Measurements from ENCODE around the gene HOXD13.

DNA sequence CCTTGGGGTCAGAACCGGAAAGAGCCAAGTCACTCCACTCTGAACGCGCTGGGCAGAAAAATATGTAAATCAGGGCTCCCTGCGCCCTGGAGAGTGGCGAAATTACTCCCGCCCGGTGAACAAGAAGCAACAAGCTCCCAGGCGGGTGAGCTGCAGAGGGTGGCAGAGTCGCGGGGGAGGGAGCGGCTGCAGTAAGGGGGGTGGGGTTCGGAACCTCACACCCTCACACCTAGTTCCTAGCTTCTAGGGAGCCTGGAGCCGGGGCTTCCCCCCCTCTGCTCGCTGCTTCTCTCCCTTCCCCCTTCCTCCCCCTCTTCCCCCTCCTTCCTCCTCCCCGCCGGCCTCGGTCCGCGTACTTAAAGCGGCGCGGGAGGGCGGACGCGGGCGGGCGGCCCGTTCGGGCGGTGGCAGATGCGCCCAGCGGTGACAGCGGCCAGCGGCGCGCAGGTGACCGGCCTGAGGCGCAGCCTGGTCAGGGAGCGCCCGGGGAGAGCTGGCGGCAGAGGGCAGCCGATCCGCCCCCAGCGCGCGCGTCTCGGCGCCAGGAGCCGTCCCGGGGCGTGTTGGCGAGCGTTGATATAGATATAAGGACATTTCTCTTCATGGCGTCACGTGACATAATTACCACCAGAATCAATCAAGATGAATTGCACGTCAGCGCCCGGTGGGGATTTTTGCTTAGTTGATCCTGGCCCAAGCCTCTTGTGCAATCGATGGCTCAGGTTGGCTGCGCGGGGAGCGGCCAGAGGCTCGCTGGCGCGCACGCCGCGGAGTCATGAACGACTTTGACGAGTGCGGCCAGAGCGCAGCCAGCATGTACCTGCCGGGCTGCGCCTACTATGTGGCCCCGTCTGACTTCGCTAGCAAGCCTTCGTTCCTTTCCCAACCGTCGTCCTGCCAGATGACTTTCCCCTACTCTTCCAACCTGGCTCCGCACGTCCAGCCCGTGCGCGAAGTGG is 14.3 kb downstream of the HOXD13 start, which contains the start of gene HOXD11:
- TF ChIP-seq EZH2 (IDR thresholded peaks at IDR 0.05; ENCODE audit: borderline replicate concordance, insufficient read depth, low read depth, low read length, poor library complexity, severe bottlenecking) (no peak), CTCF (IDR thresholded peaks at IDR 0.05) (no peak)

Measured in B cell (primary cell).